DOHH2 (cell line): ENCODE data around the gene LTA.

ENCODE experiments used
- CTCF ChIP-seq: fragments of 200-600 bp; sonication (generic); IDR thresholded peaks from one replicate; pipeline ENCODE4 v1.5.1; 2014; ENCODE audit warnings: antibody characterized with exemption, mild to moderate bottlenecking, low read depth, low read length; ENCODE audit not compliant: poor library complexity, severe bottlenecking
- EZH2phosphoT487 ChIP-seq: fragments of 200-600 bp; sonication (generic); IDR thresholded peaks from 2 replicates; pipeline ENCODE4 v1.6.1; 2017; ENCODE audit warnings: borderline replicate concordance, mild to moderate bottlenecking, antibody characterized with exemption, low read length, moderate library complexity, mixed read lengths

DNA sequence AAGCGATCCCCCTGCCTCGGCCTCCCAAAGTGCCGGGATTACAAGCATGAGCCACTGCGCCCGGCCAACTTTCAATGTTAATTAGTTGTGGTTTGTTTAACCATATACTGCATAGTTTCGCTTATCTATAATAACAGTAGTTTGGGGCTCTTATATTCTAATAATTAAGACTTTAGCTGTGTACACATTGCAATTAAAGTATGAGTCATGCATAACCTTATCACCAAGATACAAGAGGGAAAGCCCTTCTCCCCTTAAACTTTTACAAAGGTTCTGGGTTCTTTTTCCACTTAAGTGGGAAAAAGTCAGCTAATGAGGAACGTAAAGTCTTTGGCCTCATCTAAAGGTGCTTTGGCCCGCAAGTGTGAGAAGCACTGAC lies 46.5 kb upstream of the LTA start:
- TF ChIP-seq EZH2phosphoT487: no peak
- no peak for TF ChIP-seq CTCF
